Chondrocyte (in vitro differentiated cells): Measurements from ENCODE around the gene ITIH6. TPM values are rescaled to one million over a fixed set of nuclear protein-coding genes. Genes with fewer than 3 reads are reported as not detected.
A peak's percentile ranks its signal among the peaks of the same experiment; 100 is the strongest.
"Not testable (repeated sequence)": the region's sequence is repeated elsewhere in the genome, so short reads cannot be mapped to it uniquely, and the experiment has no call there.

Source experiments
- DNase-seq: peaks from one replicate; pipeline ENCODE4 v3.0.0; 2021; ENCODE audit warnings: mixed read lengths, low spot score
- H3K27ac Mint-ChIP-seq: one replicate; pipeline ENCODE4 v1.8.0; 2021; ENCODE audit warnings: mild to moderate bottlenecking, moderate library complexity, mixed read lengths; ENCODE audit not compliant: unreplicated experiment
- H3K27me3 Mint-ChIP-seq: 2 replicates; pipeline ENCODE4 v1.8.0; 2021; ENCODE audit warnings: low read depth, mixed read lengths
- H3K36me3 Mint-ChIP-seq: 2 replicates; pipeline ENCODE4 v1.8.0; 2021; ENCODE audit warnings: low read depth, mixed read lengths
- H3K4me1 Mint-ChIP-seq: 2 replicates; pipeline ENCODE4 v1.8.0; 2021; ENCODE audit warnings: low read depth, mild to moderate bottlenecking, mixed read lengths
- H3K4me3 Mint-ChIP-seq: one replicate; pipeline ENCODE4 v1.8.0; 2021; ENCODE audit warnings: mild to moderate bottlenecking, moderate library complexity, mixed read lengths; ENCODE audit not compliant: unreplicated experiment
- H3K9me3 Mint-ChIP-seq: 2 replicates; pipeline ENCODE4 v1.8.0; 2021; ENCODE audit warnings: low read depth, mixed read lengths
- CTCF ChIP-seq: fragments of 200-600 bp; sonication (generic); IDR thresholded peaks from 2 replicates; pipeline ENCODE4 v1.5.0; 2021; ENCODE audit warnings: antibody characterized with exemption, mild to moderate bottlenecking, moderate library complexity
- total RNA-seq: library from RNA; stranded (reverse); gene quantifications from 3 replicates; pipeline ENCODE4 v1.2.1, GENCODE V29; 2021

The ITIH6 gene
- total RNA-seq, 1 donor from 2014 or later: 0.15 TPM

DNA sequence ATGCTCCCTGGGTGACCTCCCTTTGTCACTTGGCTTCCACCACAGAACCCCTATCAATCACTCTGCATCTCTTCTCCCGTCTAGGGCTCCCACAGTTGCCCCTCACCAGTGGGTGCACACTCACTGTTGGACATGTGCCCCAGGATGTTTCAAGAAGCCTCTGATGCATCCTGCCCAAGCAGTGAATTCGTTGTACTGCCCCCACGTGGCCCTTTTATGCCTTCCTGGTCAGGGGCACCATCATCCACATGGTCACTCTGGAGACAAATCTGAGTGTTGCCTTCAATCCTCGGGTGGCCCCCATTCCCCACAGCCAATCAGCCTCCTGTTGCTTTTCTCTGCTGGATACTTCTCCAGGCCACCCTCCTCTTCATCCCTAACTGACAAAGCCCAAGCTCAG, 12.2 kb downstream of the ITIH6 start:
- Mint-ChIP-seq H3K4me3 (no peak overlapping the region), H3K27ac (no peak overlapping the region), H3K4me1 (peaks cover 8% of the 10 kb centered on the region), H3K9me3 (peaks cover 37% of the 10 kb centered on the region), H3K36me3 (peaks cover 1% of the 10 kb centered on the region), H3K27me3 (no peaks in the 10 kb centered on the region)
- no peak for DNase-seq
- TF ChIP-seq CTCF: peak; percentile 51

GRCh38 chrX:54776987-54777672, 20.9 kb downstream of the ITIH6 start:
- H3K36me3 Mint-ChIP-seq: no peaks in the 10 kb centered on the region
- peaks cover 17% of the 10 kb centered on the region for H3K4me1 Mint-ChIP-seq
- H3K27me3 Mint-ChIP-seq: no peaks in the 10 kb centered on the region
- DNase-seq: no peak
- no peak overlapping the region for H3K27ac Mint-ChIP-seq
- TF ChIP-seq CTCF: no peak
- peaks cover 6% of the 10 kb centered on the region for H3K9me3 Mint-ChIP-seq
- no peak overlapping the region for H3K4me3 Mint-ChIP-seq

- Mint-ChIP-seq H3K27ac (no peak overlapping the region), H3K27me3 (no peaks in the 10 kb centered on the region), H3K36me3 (no peaks in the 10 kb centered on the region), H3K4me3 (no peak overlapping the region), H3K4me1 (peaks cover 17% of the 10 kb centered on the region), H3K9me3 (peaks cover 7% of the 10 kb centered on the region)
- TF ChIP-seq CTCF: no peak
- DNase-seq: no peak
These were observed 22.0 kb downstream of the ITIH6 start for GRCh38 chrX:54776061-54776460.

GRCh38 chrX:54774391-54775094, 23.5 kb downstream of the ITIH6 start:
- not testable (repeated sequence) for DNase-seq, H3K36me3 Mint-ChIP-seq, H3K27me3 Mint-ChIP-seq, H3K4me3 Mint-ChIP-seq
- peak overlapping the region; percentile 86 for H3K27ac Mint-ChIP-seq
- peaks cover 16% of the 10 kb centered on the region for H3K9me3 Mint-ChIP-seq
- peaks cover 17% of the 10 kb centered on the region for H3K4me1 Mint-ChIP-seq

GRCh38 chrX:54758114-54759055, 39.7 kb downstream of the ITIH6 start:
- Mint-ChIP-seq H3K36me3 (no peaks in the 10 kb centered on the region), H3K4me3 (no peak overlapping the region), H3K27me3 (no peaks in the 10 kb centered on the region), H3K4me1 (no peaks in the 10 kb centered on the region), H3K27ac (no peak overlapping the region), H3K9me3 (peaks cover 21% of the 10 kb centered on the region)
- DNase-seq: no peak
- no peak for TF ChIP-seq CTCF
